HG02588 (cell line): ENCODE results near the gene SRC.
A peak's percentile ranks its signal among the peaks of the same experiment; 100 is the strongest.
"Not testable (repeated sequence)": the region's sequence is repeated elsewhere in the genome, so short reads cannot be mapped to it uniquely, and the experiment has no call there.

ENCODE experiments used
- ATAC-seq: cut with Tn5 transposase; IDR thresholded peaks from one replicate; pipeline ENCODE4 v1.9.1; 2021; ENCODE audit warnings: mild to moderate bottlenecking, moderate library complexity; ENCODE audit not compliant: unreplicated experiment

SRC gene

GRCh38 chr20:37362231-37362792 lies 16.4 kb downstream of the SRC start:
- no peak for ATAC-seq

DNA sequence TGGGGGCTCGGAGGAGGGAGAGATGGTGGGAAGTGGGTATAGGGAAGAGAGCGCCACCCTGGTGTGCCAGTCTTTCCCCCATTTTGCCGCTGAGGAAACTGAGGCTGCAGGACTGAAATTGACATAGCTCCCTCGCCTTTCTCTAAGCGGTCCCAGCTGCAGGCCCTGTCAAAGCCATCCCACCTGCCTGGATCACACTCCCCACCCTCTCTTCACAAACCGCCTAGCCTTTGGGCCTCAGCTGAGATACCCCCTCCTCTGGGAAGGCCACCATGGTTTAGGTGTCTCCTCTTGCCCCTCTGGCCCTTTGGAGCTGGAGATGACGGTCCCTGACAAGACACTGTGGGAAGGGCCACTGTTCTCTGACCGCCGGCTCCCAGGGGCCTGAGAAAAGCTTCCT lies 16.9 kb downstream of the SRC start:
- ATAC-seq, result no peak

DNA sequence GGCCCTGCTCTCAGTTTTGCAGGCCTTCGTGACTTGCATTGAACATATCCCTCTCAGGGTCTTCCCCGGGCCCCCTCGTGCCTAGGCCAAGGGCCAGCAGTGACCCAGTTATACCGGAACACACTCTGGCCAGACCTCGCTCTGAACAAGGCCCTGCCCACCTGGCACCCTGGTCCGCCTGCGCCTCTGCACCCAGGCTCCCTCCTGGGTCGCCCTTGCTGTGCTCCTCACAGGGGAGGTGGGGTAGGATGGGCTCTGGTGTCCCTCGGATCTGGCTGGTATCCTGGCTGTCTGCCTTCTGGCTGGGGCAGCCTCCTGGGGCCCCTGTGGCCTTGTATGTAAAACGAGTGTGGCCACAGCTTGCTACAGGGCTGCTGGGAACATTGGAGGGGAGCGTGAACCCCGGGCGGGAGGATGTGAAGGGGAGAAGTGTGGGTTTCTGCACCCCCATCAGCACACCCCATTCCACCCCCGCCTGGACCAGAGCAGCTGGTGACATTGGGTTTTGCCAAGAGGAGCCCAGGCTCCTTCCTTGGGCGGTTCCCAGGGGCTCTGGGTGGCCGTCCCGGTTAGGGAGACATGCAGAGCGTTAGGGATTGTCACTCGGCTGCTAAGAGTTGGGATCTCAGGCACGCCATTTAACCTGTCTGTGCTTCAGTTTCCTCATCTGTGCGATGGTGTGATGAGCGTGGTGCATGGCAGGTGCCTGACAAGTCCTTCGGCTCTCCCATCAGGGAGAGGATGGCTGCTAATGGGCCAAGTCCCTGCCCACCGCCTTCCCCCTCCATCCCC lies 17.5 kb downstream of the SRC start:
- ATAC-seq, result no peak

DNA sequence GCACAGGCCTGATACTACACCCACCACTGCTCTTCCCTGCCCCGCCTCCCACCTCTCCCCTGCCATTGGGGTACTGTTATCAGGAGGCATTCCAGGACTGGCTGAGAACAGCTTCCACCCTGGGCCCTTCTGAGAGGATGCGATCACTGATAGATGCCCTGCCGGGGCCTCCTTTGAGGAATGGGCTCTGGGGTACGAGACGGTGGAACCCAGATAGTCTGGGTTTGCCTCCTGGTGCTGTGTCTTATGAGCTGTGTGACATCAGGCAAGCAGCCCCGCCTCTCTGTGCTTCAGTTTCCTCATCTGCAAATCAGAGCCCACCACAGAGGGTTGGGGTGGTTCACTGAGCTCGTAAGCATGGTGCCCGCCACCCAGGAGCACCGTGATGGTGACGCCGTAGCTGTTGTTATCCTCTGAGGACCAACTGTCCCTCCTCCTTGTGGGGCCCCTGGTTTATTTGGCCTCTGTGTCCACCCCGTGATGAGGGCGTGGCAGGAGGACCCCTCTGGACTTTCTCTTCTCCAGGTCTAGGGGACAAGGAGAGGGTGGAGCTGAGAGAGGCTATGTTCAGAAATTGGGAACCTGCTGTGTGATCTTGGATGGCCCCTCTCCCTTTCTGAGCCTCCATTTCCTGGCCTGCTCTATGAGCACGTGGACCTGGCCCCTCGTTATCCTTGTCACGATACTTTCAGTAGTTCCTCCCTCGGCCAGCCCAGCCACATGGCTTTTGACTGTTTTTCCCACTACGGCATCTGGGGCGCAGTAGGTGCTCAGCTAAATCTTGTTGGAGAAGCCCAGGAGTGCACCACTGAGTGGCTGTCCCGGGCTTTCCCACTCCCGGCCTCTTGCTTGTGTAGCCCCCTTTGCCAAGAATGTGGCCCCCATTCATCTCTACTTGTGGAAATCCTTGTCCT lies 18.3 kb downstream of the SRC start:
- no peak for ATAC-seq

DNA sequence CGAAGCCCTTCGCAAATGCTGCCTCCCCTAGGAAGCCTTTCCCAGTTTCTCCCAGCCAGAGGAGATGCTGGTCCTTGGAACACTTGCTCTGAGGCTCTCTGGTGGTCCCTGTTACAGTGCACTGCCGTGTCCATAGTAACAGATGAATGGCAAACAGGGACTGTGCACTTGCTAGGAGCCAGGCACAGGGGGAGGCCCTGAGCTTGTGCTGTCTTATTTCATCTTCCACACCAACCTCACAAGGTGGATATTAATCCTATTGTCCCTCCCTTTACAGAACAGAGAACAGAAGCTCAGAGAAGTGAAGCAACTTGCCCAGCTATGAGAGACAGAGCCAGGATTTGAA lies 19.0 kb downstream of the SRC start:
- ATAC-seq, result no peak

GRCh38 chr20:37365760-37366638 lies 20.1 kb downstream of the SRC start:
- ATAC-seq, result no peak

- no peak for ATAC-seq
Measured at GRCh38 chr20:37366743-37367142, 20.8 kb downstream of the SRC start.

DNA sequence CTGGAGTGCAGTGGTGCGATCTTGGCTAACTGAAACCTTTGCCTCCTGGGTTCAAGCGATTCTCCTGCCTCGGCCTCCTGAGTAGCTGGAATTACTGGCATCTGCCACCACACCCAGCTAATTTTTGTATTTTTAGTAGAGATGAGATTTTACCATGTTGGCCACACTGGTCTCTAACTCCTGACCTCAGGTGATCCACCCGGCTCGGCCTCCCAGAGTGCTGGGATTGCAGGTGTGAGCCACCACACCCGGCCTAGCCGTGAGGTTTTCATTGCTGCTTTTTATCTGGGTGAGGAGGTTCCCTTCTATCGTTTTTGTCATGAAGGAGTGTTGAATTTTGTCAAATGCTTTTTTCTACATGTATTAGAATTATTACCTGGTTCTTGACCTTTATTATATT lies 23.9 kb downstream of the SRC start:
- ATAC-seq, result no peak

GRCh38 chr20:37371845-37372244 lies 25.9 kb downstream of the SRC start:
- not testable (repeated sequence) for ATAC-seq

DNA sequence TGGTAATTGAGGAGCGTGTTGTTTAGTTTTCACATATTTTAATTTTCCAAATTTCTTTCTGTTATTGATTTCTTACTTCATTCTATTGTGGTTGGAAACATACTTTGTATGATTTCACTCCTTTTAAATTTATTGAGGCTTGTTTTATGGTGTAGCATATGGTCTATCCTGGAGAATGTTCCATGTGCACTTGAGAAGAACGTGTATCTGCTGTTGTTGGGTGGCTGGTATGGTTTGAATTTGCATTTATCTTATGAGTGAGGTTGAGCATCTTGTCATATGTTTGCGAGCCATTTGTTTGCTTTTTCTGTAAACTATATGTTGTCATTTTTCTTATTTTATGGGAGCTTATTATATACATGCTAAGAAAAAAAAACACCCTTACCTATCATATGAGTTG lies 26.5 kb downstream of the SRC start:
- no peak for ATAC-seq

DNA sequence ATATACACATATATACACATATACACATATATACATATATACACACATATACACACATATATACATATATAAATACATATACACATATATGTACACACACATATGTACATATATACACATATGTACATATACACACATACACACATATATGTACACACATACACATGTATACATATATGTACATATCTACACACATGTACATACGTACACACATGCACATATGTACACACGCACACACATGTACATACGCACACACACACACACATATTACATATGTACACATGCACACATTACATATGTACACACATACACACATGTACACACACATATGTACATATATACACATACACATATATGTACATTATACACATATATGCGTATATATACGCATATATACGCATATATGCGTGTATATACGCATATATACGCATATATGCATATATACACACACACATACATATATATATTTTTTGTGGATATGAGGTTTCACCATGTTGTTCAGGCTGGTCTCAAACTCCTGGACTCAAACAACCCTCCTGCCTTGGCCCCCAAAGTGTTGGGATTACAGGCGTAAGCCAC lies 27.2 kb downstream of the SRC start:
- ATAC-seq, result no peak

DNA sequence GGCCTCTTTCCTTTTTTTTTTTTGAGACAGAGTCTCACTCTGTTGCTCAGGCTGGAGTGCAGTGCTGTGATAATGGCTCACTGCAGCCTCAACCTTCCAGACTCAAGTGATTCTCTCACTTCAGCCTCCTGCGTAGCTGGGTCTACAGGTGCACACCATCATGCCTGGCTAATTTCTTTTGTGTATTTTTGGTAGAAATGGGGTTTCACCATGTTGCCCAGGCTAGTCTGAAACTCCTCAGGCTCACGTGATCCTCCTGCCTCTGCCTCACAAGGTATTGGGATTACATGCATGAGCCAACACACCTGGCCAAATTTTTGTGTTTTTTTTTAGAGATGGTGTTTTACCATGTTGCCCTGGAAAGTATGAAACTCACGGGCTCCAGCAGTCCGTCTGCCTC lies 29.3 kb downstream of the SRC start:
- ATAC-seq, result peak; percentile 43

DNA sequence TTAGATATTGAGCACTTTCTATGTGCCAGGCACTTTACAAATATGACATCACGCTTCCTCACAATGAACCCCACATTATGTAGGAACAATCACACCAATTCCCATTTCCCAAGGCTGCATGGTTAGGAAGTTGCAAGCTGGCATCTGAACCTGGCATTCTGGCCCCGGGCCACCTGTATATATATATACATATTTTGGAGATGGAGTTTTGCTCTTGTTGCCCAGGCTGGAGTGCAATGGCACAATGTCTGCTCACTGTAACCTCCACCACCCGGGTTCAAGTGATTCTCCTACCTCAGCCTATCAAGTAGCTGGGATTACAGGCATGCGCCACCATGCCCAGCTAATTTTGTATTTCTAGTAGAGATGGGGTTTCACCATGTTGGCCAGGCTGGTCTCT lies 30.4 kb downstream of the SRC start:
- no peak for ATAC-seq

- ATAC-seq, result no peak
Measured at GRCh38 chr20:37376791-37377190, 30.9 kb downstream of the SRC start.

GRCh38 chr20:37377346-37378081 lies 31.6 kb downstream of the SRC start:
- ATAC-seq, result no peak

GRCh38 chr20:37378420-37378784 lies 32.5 kb downstream of the SRC start:
- ATAC-seq, result no peak

GRCh38 chr20:37378785-37379598 lies 33.1 kb downstream of the SRC start:
- no peak for ATAC-seq

DNA sequence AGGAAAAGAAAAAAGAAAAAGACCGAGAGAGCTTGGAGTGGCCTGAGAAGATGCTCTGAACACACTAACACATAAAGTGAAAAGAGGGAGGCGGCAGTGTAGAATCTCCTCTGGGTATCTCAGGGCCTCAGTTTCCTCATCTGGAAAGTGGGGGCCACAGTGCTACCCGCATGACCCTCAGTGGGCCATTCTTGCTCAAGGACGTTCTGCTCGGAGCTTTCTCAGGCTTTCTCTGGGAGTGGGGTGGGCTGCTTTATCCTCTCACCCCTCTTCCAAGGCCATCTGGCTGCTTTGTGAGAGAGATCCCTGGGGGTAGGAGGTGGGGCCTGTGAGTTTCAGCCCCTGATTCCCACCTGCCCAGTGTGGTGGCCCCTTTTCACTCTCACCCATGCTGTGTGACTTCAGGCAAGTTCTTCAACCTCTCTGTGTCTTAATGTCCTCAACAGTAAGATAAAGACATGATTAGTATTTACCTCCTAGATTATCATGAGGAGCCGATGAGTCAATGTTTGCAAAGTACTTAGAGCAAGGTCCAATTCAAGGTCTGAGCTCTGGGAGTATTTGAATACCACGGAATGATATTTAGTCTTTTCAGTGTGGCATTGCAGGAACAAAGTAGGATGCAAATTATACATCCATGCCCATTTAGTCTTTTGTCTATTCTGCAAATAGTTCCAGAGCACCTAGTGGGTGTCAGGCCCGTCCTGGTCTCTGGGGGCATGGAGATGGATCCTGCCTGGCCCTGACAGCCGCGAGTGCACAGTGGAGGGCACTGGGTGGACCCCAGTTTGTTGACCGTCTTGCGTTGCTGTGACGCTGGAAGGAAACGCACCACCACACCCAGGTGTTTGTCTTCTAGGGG lies 34.3 kb downstream of the SRC start:
- no peak for ATAC-seq
